ENCODE data around the gene PRKCE.

Gene PRKCE

GRCh38 chr2:45944074-45944473 lies 292.6 kb downstream of the PRKCE start:
- DNase-seq: no peak

GRCh38 chr2:45945302-45945717 lies 293.8 kb downstream of the PRKCE start:
- no peak for DNase-seq

- no peak for DNase-seq
Measured at GRCh38 chr2:45946023-45946422, 294.5 kb downstream of the PRKCE start.

- DNase-seq: no peak
Measured at GRCh38 chr2:45950606-45951005, 299.1 kb downstream of the PRKCE start.

GRCh38 chr2:45951025-45951727 lies 299.7 kb downstream of the PRKCE start:
- DNase-seq: no peak

GRCh38 chr2:45952591-45952990 lies 301.1 kb downstream of the PRKCE start:
- no peak for DNase-seq

- DNase-seq: no peak
Measured at GRCh38 chr2:45953376-45954027, 302.0 kb downstream of the PRKCE start.

- no peak for DNase-seq
Measured at GRCh38 chr2:45954233-45954850, 302.9 kb downstream of the PRKCE start.

- DNase-seq: no peak
Measured at GRCh38 chr2:45957533-45958227, 306.2 kb downstream of the PRKCE start.

- no peak for DNase-seq
Measured at GRCh38 chr2:45960057-45960863, 308.8 kb downstream of the PRKCE start.

- DNase-seq: no peak
Measured at GRCh38 chr2:45962177-45962921, 310.9 kb downstream of the PRKCE start.

- no peak for DNase-seq
Measured at GRCh38 chr2:45963816-45964215, 312.3 kb downstream of the PRKCE start.

- no peak for DNase-seq
Measured at GRCh38 chr2:45964223-45964841, 312.9 kb downstream of the PRKCE start.

GRCh38 chr2:45964906-45965305 lies 313.4 kb downstream of the PRKCE start:
- DNase-seq: no peak

GRCh38 chr2:45965871-45966498 lies 314.5 kb downstream of the PRKCE start:
- DNase-seq: peak; percentile 55 to 63 (median 57)

GRCh38 chr2:45968946-45969584 lies 317.6 kb downstream of the PRKCE start:
- no peak for DNase-seq

GRCh38 chr2:45973426-45973825 lies 322.0 kb downstream of the PRKCE start:
- DNase-seq: no peak

GRCh38 chr2:45974056-45974455 lies 322.6 kb downstream of the PRKCE start:
- no peak for DNase-seq

- peak; percentile 75 to 85 (median 76) for DNase-seq
Measured at GRCh38 chr2:45974762-45975408, 323.4 kb downstream of the PRKCE start.
